ENCODE data around the gene COLEC11.

Gene COLEC11

DNA sequence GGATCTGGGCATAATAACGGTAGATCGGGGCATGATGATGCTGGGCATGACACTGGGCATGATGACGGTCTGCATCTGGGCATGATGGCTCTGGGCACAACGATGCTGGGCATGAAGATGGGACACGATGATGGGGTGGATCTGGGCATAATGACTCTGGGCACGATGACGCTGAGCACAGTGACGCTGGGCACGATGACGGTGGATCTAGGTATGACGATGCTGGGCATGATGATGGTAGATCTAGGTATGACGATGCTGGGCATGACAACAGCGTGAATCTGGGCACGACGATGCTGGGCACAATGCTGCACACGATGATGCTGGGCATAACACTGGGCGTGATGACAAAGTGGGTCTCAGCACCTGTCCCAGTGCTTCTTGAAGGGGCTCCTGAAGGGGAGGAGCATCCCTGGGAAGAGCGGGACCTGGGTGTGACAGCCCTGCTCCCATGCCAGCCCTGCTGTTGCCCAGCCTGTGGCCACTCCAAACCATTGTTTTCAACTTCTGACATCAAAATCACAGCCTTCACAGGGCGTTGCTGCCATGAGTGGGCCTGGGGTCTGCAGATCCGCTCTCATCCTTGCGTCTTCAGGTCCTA is 32.7 kb downstream of the COLEC11 start:
- TF ChIP-seq EZH2phosphoT487 (conservative IDR thresholded peaks at IDR 0.05; ENCODE audit: low read length) (no peak), CTCF (IDR thresholded peaks at IDR 0.05; ENCODE audit: insufficient read depth, low read length, poor library complexity, severe bottlenecking) (no peak)
- Histone ChIP-seq H3K36me3 (ENCODE audit: low read length) (no peaks in the 10 kb centered on the region), H3K79me2 (ENCODE audit: insufficient read depth, low read length) (no peaks in the 10 kb centered on the region), H4K20me1 (ENCODE audit: low read depth, low read length) (no peaks in the 10 kb centered on the region), H3F3A (ENCODE audit: insufficient read depth) (no peaks in the 10 kb centered on the region), H3K27ac (ENCODE audit: low read depth, low read length) (no peak overlapping the region), H3K9ac (ENCODE audit: low read length) (no peak overlapping the region), H3K9me2 (replicated peaks; ENCODE audit: insufficient read depth, low read length) (no peaks in the 10 kb centered on the region), H3K4me3 (ENCODE audit: insufficient read depth, low read length, poor library complexity, severe bottlenecking) (no peak overlapping the region), H3K9me3 (ENCODE audit: insufficient read depth, low read length) (no peaks in the 10 kb centered on the region), H2AFZ (ENCODE audit: low read depth, low read length, severe bottlenecking) (no peak overlapping the region), H3K4me2 (ENCODE audit: low read depth, low read length, poor library complexity, severe bottlenecking) (no peak overlapping the region), H3K27me3 (ENCODE audit: low read length) (no peaks in the 10 kb centered on the region)

DNA sequence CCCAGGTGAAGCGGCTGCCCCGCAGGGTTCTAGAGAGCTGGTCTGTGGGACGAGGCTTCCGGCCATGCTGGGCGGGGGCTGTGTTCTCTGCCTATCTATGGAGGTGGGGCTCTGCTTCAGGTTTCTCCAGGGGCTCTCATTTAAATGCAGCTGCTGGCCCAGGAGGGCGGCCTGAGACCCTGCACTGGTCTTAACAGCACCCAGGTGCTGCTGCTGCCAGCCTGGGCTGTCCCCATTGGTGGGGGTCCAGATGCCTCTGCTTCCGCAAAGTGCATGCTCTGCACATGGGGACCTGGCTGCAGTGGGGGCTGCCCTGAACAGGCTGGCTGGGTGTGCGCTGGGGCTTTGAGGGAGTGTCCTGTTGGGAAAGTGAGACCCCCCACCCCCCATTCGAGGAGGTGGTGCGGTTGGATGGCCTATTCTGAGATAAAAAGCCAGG is 33.3 kb downstream of the COLEC11 start:
- Histone ChIP-seq H2AFZ (ENCODE audit: low read depth, low read length, severe bottlenecking) (no peak overlapping the region), H3K9me3 (ENCODE audit: insufficient read depth, low read length) (no peaks in the 10 kb centered on the region), H3K27me3 (ENCODE audit: low read length) (no peaks in the 10 kb centered on the region), H3K4me3 (ENCODE audit: insufficient read depth, low read length, poor library complexity, severe bottlenecking) (no peak overlapping the region), H3K9ac (ENCODE audit: low read length) (no peak overlapping the region), H3K36me3 (ENCODE audit: low read length) (no peaks in the 10 kb centered on the region), H3K79me2 (ENCODE audit: insufficient read depth, low read length) (no peaks in the 10 kb centered on the region), H3K9me2 (replicated peaks; ENCODE audit: insufficient read depth, low read length) (no peaks in the 10 kb centered on the region), H3F3A (ENCODE audit: insufficient read depth) (no peaks in the 10 kb centered on the region), H3K27ac (ENCODE audit: low read depth, low read length) (no peak overlapping the region), H4K20me1 (ENCODE audit: low read depth, low read length) (no peaks in the 10 kb centered on the region), H3K4me2 (ENCODE audit: low read depth, low read length, poor library complexity, severe bottlenecking) (no peak overlapping the region)
- TF ChIP-seq CTCF (IDR thresholded peaks at IDR 0.05; ENCODE audit: insufficient read depth, low read length, poor library complexity, severe bottlenecking) = no peak
- no peak for TF ChIP-seq EZH2phosphoT487 (conservative IDR thresholded peaks at IDR 0.05; ENCODE audit: low read length)

GRCh38 chr2:3628800-3629199 is 33.9 kb downstream of the COLEC11 start:
- Histone ChIP-seq H3F3A (ENCODE audit: insufficient read depth) (no peaks in the 10 kb centered on the region), H3K4me2 (ENCODE audit: low read depth, low read length, poor library complexity, severe bottlenecking) (no peak overlapping the region), H3K36me3 (ENCODE audit: low read length) (no peaks in the 10 kb centered on the region), H3K27me3 (ENCODE audit: low read length) (no peaks in the 10 kb centered on the region), H3K9me3 (ENCODE audit: insufficient read depth, low read length) (no peaks in the 10 kb centered on the region), H3K79me2 (ENCODE audit: insufficient read depth, low read length) (no peaks in the 10 kb centered on the region), H4K20me1 (ENCODE audit: low read depth, low read length) (no peaks in the 10 kb centered on the region), H3K27ac (ENCODE audit: low read depth, low read length) (no peak overlapping the region), H3K4me3 (ENCODE audit: insufficient read depth, low read length, poor library complexity, severe bottlenecking) (no peak overlapping the region), H2AFZ (ENCODE audit: low read depth, low read length, severe bottlenecking) (no peak overlapping the region), H3K9me2 (replicated peaks; ENCODE audit: insufficient read depth, low read length) (no peaks in the 10 kb centered on the region), H3K9ac (ENCODE audit: low read length) (no peak overlapping the region)
- no peak for TF ChIP-seq EZH2phosphoT487 (conservative IDR thresholded peaks at IDR 0.05; ENCODE audit: low read length)
- no peak for TF ChIP-seq CTCF (IDR thresholded peaks at IDR 0.05; ENCODE audit: insufficient read depth, low read length, poor library complexity, severe bottlenecking)

Data from SU-DHL-6 (cell line).